GM21619 (cell line): Measurements from ENCODE around the gene GNB3.
"Not testable (repeated sequence)": the region's sequence is repeated elsewhere in the genome, so short reads cannot be mapped to it uniquely, and the experiment has no call there.

Source experiments
- ATAC-seq: cut with Tn5 transposase; IDR thresholded peaks from one replicate; pipeline ENCODE4 v1.9.1; 2021; ENCODE audit not compliant: unreplicated experiment

GNB3 gene

GRCh38 chr12:6874015-6874368 lies 33.3 kb downstream of the GNB3 start:
- ATAC-seq = not testable (repeated sequence)

- not testable (repeated sequence) for ATAC-seq
Measured at GRCh38 chr12:6879824-6880223, 39.1 kb downstream of the GNB3 start.

GRCh38 chr12:6883252-6883651 lies 42.5 kb downstream of the GNB3 start:
- no peak for ATAC-seq

- ATAC-seq = no peak
Measured at GRCh38 chr12:6883683-6884082, 43.0 kb downstream of the GNB3 start.

DNA sequence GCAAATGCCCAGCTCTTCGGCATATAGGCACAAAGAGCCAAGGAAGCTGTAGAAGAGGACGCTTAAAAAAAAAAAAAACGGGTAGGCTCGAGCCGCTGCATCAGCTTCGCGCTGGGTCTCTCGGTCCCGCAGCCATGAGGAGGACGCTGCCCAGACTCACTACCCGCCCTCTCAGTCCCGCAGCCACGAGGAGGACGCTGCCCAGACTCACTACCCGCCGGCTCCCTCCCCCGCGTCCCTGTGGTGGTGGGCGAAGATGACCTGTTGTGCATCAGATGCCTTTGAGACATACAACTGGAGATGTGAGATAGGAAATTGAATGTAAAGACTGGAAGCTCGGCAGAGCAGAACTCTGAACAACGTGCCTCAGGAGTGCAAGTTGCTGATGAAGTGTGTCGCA lies 43.8 kb downstream of the GNB3 start:
- no peak for ATAC-seq

GRCh38 chr12:6886206-6886999 lies 45.7 kb downstream of the GNB3 start:
- ATAC-seq = not testable (repeated sequence)

DNA sequence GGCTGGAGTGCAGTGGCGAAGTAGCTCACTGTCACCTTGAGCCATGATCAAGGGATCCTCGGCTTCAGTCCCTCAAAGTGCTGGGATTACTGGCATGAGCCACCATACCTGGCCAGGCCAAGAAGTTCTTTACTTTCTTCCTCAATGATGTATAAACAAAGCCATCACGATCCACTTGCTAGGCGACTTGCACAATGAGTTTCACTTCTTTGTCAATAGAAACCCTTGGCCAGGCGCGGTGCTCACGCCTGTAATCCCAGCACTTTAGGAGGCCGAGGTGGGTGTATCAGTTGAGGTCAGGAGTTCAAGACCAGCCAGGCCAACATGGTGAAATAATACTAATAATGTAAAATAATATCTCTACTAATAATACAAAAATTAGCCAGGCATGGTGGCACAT lies 46.7 kb downstream of the GNB3 start:
- no peak for ATAC-seq

GRCh38 chr12:6888360-6888759 lies 47.6 kb downstream of the GNB3 start:
- no peak for ATAC-seq

GRCh38 chr12:6888794-6889193 lies 48.1 kb downstream of the GNB3 start:
- not testable (repeated sequence) for ATAC-seq

DNA sequence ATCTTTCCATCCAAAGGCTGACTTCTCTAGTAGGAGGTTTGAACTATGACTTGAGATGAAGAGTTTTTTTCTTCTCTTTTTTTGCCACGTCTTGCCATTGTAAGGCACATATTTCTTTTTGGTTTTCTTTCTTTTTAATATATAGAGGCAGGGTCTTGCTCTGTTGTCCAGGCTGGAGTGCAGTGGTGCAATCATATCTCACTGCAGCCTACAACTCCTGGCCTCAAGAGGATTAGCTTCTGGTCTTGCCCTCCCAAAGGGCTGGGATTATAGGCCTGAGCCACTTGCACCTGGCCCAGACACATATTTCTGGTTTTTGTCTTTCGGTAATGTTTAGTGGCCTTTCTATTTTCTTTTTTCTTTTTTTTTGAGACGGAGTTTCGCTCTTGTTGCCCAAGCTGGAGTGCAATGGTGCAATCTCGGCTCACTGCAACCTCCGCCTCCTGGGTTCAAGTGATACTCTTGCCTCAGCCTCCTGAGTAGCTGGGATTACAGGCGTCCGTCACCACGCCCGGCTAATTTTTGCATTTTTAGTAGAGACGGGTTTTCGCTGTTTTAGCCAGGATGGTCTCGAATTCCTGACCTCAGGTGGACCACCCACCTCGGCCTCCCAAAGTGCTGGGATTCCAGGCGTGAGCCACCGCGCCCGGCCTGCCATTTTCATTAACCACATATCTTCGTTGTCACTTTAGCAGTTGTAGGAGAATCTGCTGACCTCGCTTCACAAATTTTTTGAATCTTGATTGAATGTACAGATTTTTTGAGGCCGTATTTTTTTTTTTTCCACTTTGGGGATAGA lies 49.2 kb downstream of the GNB3 start:
- ATAC-seq = not testable (repeated sequence)

- ATAC-seq = peak; percentile 94
Measured at GRCh38 chr12:6890789-6891645, 50.3 kb downstream of the GNB3 start.

DNA sequence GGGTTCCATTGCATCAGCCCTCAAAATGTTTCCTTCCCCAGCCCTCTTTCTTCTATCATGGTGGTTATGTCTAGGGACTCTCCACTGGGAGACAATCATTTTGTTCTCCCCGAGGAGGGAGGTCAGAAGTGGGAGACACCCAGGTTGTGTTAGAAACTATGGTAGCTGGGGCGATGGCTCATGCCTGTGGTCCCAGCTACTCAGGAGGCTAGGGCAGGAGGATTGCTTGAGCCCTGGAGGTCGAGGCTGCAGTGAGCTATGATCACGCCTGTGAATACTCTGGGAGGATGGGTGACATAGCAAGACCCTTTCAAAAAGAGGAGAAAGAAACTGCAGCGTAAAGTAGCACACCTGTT lies 50.9 kb downstream of the GNB3 start:
- ATAC-seq = no peak

DNA sequence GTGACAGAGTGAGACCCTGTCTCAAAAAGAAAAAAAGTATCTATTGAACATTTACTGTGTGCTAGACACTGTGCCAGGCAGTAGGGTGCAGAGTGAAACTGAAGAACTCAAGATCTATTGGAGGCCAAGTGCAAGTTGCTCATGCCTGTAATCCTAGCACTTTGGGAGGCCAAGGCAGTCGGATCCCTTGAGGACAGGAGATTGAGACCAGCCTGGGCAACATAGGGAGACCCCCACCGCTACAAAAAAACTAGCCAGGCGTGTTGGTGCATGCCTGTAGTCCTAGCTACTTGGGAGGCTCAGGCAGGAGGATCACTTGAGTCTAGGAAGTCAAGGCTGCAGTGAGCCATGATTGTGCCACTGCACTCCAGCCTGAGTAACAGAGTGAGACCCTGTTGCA lies 52.0 kb downstream of the GNB3 start:
- not testable (repeated sequence) for ATAC-seq

GRCh38 chr12:6894321-6894720 lies 53.6 kb downstream of the GNB3 start:
- ATAC-seq = no peak
